Stimulated activated naive CD8-positive, alpha-beta T cell treated with anti-CD3 and anti-CD28 coated beads, Interleukin-15, Interleukin-2, amounts not matched to agents 100 U/mL and 50 U/mL, for 24 hours (primary cell): ENCODE data around the gene ZNF761.
"Not testable (repeated sequence)": the region's sequence is repeated elsewhere in the genome, so short reads cannot be mapped to it uniquely, and the experiment has no call there.

Source experiments
- ATAC-seq: fragments of 150-1000 bp; cut with Tn5 transposase; one replicate; pipeline ENCODE4 v1.10.0; 2021
- DNase-seq: peaks from one replicate; pipeline ENCODE4 v3.0.0; 2021

The ZNF761 gene

DNA sequence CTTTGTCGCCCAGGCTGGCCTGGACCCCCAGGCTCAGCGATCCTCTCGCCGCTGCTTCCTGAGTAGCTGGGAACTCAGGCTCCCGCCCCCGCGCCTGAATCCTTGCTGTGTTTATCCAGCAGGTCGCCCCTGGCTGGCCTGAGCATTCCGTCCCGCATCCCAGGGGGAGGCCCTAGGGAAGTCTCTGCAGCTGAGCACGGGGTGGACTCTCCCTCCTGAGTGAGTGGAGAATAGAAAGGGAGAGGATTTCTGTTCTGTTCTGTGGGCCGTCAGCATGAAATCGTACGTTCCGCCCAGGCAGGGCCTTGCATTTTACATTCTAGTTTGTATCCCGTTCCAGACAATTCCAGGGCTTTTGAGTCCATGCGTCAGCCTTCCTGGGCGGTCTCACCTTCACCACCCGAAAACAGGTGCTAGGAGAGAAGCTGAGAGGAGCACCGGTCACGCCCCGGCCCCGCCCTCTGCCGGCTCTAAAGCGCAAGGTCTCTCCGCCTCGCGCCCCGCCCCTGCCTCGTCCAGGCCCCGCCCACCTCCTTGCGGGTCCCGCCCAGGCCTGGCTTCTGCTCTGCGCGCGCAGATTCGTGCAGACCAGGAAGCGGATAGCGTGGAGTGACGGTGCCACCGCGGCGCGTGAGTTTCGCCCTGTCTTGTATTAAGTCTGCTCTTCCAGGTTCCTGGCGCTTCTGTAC is at the start of gene ZNF761:
TSS of gene ZNF761 (plus strand) at position 586 of the 689 bp plus-strand sequence. CDS start 15,285 bp downstream, outside the sequence.
- peak; percentile 98 for DNase-seq
- peak; percentile 99 for ATAC-seq

DNA sequence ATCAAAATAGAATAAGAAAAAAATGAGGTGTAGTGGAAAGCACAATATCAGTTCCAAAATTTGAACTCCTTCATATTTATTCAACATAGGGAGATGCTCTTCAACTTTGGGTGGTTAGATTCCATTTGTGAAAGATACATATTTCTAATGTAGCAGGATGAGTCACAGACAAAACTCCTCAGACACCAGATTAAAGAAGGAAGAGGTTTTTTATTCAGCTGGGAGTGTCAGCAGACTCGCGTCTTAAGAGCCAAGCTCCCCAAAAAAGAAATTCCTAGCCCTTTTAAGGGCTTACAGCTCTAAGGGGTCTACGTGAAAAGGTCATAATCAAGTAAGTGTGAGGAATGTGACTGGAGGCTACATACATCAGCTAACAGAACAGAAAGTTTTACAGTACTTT is 43.6 kb upstream of the ZNF761 start:
- no peak for ATAC-seq
- no peak for DNase-seq

DNA sequence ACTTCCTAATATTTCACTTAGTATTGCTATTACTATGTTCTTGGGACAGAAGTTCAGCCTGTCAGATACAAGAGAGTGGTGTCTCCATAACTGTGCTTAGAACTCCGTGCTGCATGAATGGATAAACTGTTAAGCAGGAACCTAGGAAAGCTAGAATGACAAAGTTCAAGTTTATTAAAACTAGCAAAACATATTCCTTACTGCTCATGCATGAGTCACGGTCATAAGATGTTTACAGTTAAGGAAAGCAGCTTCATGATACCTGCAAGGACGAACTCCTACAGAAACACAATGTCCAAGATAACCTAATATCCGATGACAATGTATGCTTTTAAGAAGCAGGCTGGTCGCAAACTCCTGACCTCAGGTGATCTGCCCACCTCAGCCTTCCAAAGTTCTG is 42.9 kb upstream of the ZNF761 start:
- DNase-seq, result no peak
- no peak for ATAC-seq

DNA sequence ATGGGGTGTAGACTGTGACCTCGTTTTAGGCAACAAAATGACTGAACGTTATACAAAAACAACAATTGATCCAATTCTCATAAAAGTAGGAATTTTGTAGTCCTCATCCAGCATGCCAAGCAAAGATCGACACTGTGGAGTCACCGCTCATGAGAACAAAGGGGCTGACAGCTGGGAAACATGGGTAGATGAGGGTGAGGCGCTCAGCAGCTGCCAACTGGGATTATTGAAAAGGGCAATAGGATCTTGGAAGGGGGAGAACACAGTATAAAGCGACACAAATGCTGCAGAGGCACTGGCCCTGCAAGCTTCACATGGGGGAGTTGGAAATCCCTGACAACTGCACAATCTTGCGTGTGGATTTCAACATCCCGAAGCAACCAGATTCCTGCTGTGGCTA is 42.2 kb upstream of the ZNF761 start:
- no peak for ATAC-seq
- no peak for DNase-seq

DNA sequence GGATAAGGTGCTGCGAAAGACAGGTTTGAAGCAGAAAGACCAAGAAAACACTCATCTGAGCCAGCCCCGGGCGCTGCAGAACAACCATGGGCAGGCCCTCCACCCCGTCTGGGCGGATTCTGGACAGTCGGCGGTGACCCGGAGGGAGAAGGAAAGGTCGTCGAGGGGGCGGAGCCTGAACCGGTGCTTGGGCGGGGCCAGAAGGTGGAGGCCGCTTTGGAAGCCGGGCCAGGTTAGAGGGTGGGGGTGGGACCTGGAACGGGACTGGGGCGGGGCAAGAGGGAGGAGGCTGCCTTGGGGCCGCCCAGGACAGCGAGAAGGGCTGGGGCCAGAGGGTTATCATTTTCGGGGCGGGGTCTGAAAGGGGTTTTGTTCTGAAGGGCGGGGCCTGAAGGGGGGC is 41.8 kb upstream of the ZNF761 start:
- DNase-seq (no peak), ATAC-seq (no peak)

DNA sequence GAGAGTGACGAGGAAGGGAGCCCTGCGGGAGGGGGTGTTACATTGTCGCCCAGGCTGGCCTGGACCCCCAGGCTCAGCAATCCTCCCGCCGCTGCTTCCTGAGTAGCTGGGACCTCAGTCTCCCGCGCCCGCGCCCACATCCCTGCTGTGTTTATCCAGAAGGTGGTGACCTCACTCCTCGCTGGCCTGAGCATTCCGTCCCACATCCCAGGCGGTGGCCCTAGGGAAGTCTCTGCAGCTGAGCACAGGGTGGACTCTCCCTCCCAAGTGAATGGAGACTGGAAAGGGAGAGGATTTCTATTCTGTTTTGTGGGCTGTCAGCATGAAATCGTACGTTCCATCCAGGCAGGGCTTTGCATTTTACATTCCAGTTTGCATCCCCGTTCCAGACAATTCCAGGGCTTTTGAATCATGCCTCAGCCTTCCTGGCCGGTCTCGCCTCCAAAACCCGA is 37.2 kb upstream of the ZNF761 start:
- ATAC-seq, result no peak
- no peak for DNase-seq

DNA sequence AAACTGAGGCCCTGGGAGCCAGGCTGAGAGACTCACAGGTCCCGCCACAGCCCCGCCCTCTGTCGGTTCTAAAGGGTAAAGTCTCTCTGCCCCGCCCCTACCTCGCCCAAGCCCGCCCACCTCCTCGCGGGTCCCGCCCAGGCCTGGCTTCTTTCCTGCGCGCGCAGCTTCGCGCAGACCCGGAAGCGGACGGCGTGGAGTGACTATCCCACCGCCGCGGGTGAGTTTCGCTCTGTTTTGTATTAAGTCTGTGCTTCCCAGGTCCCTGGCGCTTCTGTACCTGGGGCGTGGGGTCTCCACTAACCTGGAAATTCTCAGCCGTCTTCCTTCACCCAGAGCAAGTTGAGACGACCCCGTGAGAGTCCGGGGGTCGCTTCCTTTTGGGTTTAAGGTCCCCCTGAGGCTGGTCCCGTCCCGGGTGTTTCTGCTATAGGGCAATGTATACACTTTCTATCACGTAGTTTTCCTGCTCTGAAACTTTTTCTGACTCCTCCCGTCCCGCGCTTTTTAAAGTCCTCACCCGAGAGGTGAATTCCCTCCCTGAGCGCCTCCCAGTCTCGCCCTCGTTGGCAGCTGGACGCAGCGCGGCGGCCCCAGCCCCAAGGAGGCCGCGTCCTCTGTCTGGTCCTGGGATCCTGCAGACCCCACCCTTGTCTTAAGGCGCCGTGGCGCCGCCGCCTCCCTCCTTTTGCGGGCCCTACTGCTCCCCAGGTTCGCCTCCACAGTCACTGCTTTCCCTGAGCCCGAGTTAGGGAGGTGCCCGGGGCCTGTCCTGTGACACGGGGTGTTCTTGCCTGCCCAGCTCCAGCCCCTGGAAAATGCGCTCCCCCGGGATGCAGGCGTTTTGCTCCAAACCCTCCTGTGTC is 36.6 kb upstream of the ZNF761 start, which contains the start of gene ZNF765:
TSS of gene ZNF765 (plus strand) at position 176 of the 866 bp plus-strand sequence. CDS start 2,867 bp downstream, outside the sequence.
- ATAC-seq (peak; percentile 97), DNase-seq (peak; percentile 97)

DNA sequence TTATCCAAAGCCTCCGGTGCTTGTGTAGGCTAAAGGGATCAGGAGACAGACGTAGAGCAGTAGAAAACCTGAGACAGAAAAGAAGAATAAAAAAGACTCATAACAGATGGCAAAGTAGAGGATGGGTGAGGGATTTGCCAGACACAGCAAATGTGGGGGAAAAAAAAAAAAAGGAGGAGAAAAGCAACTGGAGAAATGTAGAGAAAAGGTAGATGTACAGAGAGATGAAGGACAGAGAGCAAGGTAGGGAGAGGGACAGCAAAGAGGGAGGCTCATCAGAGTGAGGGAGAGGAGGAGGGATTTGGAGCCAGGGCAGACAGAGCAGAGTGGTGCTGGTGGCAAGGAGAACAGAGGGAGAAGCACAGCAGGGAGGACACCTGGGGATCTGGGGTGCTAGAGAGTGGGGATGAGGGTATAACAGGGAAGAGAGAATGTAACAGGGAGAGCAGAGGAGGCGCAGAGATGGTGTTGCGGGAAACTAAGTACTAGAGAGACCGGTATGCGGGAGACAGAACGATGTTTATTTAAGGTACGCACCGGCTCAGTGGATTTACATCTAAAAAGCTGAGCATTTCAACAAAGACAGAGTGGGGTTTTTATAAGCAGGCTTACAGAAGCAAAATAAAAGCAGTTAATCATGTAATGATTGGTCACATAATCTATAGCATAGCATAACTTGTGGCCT is 35.8 kb upstream of the ZNF761 start:
- not testable (repeated sequence) for ATAC-seq, DNase-seq

DNA sequence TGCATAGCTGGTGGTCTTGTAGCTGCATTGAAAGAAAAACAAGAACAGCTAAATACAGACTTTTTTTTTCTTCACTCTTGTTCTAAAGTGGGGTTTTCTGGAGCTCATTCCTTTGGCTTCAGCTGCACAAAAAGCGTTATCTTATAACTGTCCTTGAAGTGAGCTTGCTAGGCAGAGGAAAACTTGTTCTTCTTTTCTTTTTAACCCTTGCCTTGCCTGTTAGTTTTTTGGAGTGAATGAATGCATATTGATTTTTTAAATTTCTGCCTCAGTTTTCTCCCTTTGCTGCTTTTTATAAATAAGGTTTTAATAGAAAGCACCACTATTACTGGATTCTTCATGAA is 35.3 kb upstream of the ZNF761 start:
- ATAC-seq (no peak), DNase-seq (no peak)

DNA sequence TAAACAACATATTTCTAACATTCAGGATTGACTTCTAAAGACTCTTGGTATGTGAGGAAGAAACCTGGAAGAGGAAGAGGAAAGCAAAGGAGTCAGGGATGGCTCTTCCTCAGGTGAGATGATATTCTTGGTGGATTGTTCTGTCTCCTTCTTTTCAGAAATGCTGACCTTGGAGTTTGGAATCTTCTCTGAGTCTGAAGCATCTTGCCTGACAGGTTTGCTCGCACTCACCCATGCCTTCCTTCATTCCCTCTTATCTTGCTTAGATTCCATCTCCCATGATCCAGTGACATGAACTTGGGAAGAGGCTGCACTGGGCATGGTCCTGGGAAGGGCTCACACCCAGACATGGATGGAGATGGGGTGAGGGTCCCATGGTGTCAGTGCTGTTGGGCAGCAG is 33.9 kb upstream of the ZNF761 start:
- ATAC-seq, DNase-seq: not testable (repeated sequence)

DNA sequence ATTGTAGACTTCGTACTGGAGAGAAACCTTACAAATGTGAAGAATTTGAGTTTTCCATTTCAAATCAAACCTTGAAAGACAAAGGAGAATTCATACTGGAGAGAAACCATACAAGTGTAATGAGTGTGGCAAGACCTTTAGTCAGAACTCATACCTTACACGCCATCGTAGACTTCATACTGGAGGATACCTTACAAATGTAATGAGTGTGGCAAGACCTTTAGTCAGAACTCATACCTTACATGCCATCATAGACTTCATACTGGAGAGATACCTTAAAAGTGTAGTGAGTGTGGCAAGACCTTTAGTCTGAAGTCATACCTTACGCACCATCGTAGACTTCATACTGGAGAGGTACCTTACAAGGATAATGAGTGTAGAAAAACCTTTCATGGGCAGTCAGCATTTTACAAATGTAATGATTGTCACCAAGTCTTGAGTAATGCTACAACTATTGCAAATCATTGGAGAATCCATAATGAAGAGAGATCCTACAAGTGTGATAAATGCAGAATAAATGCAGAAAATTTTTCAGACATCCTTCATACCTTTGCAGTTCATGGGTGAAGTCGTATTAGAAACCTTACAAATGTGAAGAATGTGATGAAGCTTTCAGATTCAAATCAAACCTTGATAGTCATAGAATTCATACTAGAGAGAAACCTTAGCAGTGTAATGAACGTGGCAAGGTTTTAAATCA is 22.1 kb upstream of the ZNF761 start:
- ATAC-seq (no peak), DNase-seq (no peak)

DNA sequence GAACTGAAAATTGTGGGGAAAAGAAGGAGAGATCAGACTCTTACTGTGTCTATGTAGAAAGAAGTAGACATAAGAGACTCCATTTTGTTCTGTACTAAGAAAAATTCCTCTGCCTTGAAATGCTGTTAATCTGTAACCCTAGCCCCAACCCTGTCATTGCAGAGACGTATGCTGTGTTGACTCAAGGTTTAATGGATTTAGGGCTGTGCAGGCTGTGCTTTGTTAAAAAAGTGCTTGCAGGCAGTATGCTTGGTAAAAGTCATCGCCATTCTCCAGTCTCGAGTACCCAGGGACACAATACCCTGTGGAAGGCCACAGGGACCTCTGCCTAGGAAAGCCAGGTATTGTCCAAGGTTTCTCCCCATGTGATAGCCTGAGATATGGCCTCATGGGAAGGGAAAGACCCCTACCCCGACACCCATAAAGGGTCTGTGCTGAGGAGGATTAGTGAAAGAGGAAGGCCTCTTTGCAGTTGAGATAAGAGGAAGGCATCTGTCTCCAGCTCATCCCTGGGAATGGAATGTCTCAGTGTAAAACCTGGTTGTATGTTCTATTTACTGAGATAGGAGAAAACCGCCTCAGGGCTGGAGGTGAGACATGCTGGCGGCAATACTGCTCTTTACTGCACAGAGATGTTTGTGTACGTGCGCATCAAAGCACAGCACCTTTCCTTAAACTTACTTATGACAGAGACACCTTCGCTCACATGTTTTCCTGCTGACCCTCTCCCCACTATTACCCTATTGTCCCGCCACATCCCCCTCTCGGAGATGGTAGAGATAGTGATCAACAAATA is 11.1 kb upstream of the ZNF761 start:
- ATAC-seq, DNase-seq: not testable (repeated sequence)

DNA sequence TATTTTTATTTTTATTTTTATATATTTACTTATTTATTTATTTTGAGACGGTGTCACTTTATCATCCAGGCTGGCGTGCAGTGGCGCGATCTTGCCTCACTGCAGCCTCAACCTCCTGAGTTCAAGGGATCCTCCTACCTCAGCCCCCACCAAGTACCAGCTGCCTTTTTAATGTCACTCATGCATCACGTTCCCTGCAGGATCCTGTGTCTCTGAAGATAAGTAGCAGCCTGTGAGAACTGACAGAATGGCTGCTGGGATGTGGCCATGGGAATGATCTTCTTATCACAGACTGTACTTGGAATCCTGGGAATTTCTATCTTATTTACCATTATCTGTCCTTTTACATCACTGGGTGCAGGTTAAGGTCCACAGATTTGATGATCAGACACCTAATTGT is 9.2 kb upstream of the ZNF761 start:
- no peak for DNase-seq
- ATAC-seq, result no peak

DNA sequence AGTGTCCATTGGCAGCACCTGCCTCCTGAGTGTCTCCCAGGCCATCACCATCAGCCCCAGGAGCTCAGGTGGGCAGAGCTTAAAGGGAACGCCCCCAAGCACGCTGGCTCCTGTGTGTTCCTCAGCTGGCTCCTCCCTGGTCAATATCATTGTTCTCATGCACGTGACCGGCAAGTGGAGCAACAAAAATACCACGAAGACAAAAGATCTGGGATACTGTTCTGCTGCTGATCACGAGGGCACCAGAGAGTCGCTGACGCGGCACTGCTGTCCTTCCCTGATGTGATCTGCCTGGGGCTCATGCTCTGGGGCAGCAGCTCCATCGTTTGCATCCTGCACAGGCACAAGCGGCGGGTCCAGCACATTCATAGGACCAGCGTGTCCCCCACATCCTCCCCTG is 8.7 kb upstream of the ZNF761 start:
- not testable (repeated sequence) for ATAC-seq, DNase-seq

DNA sequence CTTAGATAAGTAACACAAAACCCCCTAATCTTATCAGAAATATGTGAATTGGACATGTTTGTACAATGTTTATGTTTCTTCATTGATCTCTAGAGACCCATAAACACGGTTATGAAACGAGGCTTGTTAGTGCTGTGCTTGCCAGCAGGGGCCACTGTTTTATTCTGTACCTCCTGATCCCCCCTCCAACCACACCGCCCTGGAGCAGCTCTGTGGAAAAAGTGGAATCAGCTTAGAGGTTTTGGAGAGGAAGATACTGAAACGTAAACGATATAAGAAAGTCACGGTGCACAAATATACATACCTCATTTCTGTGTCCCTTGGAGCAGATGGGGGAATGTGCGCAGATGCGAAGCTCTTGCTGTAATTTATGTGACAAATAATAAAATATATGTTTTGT is 8.1 kb upstream of the ZNF761 start:
- not testable (repeated sequence) for ATAC-seq, DNase-seq

DNA sequence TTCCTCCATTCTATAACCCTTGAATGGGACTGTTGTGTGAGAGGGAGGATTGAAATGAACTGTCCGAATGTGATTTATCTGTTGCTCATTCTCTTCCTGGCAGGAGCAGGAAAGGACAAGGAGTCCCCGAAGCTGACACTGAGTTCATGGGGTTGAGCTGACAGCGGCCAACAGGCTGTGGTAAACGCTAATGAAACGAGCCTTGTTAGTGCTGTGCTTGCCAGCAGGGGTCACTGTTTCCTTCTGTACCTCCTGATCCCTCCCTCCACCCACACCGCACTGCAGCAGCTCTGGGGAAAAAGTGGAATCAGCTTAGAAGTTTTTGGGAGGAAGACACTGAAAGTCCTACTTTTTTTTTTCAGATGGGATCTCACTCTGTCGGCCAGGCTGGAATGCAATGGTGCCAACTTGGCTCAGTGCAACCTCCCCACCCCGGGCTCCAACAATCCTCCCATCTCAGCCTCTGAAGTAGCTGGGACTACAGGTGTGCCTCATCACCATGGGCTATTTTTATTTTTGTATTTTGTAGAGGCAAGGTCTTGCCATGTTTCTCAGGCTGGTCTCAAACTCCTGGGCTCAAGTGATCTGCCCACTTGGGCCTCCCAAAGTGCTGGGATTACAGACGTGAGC is 6.7 kb upstream of the ZNF761 start:
- ATAC-seq (peak; percentile 61), DNase-seq (peak; percentile 71)

DNA sequence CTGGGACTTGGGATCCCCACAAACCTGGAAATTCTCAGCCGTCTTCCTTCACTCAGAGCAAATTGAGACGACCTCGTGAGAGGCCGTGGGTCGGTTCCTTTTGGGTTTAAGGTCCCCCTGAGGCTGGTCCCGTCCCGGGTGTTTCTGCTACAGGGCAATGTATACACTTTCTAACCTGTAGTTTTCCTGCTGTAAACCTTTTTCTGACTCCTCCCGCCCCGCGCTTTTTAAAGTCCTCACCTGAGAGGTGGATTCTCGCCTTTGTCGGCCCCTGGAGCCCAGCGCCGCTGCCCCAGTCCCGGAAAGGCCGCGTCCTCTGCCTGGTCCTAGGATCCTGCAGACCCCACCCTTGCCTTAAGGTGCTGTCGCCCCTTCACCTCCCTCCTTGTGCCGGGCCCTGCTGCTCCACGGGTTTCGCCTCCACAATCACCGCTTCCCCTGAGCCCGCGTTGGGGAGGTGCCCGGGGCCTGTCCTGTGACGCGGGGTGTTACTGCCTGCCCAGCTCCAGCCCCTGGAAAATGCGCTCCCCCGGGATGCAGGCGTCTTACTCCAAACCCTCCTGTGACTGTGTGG is 391 bp downstream of the ZNF761 start:
- peak; percentile 4 for ATAC-seq
- peak; percentile 27 for DNase-seq

DNA sequence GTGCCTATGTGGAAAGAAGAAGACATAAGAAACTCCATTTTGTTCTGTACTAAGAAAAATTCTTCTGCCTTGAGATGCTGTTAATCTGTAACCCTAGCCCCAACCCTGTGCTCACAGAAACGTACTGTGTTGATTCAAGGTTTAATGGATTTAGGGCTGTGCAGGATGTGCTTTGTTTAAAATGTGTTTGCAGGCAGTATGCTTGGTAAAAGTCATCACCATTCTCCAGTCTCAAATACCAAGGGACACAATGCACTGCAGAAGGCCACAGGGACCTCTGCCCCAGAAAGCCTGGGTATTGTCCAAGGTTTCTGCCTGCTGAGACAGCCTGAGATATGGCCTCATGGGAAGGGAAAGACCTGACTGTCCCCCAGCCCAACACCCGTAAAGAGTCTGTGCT is 12.0 kb downstream of the ZNF761 start:
- not testable (repeated sequence) for ATAC-seq, DNase-seq

DNA sequence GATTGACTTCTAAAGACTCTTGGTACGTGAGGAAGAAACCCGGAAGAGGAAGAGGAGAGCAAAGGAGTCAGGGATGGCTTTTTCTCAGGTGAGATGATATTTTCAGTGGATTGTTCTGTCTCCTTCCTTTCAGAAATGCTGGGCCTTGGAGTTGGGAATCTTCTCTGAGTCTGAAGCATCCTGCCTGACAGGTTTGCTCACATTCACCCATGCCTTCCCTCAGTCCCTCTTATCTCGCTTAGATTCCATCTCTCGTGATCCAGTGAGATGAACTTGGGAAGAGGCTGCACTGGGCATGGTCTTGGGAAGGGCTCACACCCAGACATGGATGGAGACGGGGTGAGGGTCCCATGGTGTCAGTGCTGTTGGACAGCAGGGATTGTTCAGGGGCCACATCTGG is 15.4 kb downstream of the ZNF761 start:
- ATAC-seq, DNase-seq: not testable (repeated sequence)

DNA sequence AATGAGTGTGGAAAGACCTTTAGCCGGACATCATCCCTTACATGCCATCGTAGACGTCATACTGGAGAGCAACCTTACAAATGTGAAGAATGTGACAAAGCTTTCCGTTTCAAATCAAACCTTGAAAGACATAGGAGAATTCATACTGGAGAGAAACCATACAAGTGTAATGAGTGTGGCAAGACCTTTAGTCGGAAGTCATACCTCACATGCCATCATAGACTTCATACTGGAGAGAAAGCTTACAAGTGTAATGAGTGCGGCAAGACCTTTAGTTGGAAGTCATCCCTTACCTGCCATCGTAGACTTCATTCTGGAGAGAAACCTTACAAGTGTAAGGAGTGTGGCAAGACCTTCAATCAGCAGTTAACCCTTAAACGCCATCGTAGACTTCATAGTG is 24.0 kb downstream of the ZNF761 start:
- DNase-seq (no peak), ATAC-seq (no peak)
